ENCODE measurements around the gene OR5W2.
"Not testable (repeated sequence)": the region's sequence is repeated elsewhere in the genome, so short reads cannot be mapped to it uniquely, and the experiment has no call there.

Gene OR5W2

DNA sequence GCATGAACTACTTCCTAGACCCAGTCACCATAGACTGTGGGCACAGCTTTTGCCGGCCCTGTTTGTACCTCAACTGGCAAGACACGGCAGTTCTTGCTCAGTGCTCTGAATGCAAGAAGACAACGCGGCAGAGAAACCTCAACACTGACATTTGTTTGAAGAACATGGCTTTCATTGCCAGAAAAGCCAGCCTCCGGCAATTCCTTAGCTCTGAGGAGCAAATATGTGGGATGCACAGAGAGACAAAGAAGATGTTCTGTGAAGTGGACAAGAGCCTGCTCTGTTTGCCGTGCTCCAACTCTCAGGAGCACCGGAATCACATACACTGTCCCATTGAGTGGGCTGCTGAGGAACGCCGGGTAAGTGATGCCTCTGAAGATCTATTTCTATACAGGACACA, 28.9 kb downstream of the OR5W2 start:
- H3K23ac ChIP-seq (ENCODE audit: low read depth, low read length, poor library complexity); H4K8ac ChIP-seq (ENCODE audit: low read depth, low read length); H3K4me3 ChIP-seq (ENCODE audit: low read length in 2 of 2); DNase-seq (ENCODE audit: low spot score); H3K4ac ChIP-seq (ENCODE audit: low read length); H2BK120ac ChIP-seq (ENCODE audit: low read depth, low read length); H3K4me1 ChIP-seq (ENCODE audit: control insufficient read depth in 2 of 2, insufficient read depth in 1 of 2, low read depth in 1 of 2, low read length in 2 of 2); H3K36me3 ChIP-seq (replicated peaks in 1 of 2; ENCODE audit: control insufficient read depth in 2 of 2, insufficient read depth in 2 of 2, low read length in 2 of 2); H3K14ac ChIP-seq (ENCODE audit: low read length); H3K9me3 ChIP-seq (replicated peaks in 1 of 2; ENCODE audit: control insufficient read depth in 2 of 2, insufficient read depth in 1 of 2, low read depth in 1 of 2, low read length in 2 of 2); H3K27me3 ChIP-seq (ENCODE audit: control insufficient read depth in 3 of 3, insufficient read depth in 3 of 3, low read depth in 1 of 3, low read length in 3 of 3); H4K91ac ChIP-seq (ENCODE audit: low read depth, low read length, poor library complexity); H3K27ac ChIP-seq (replicated peaks; ENCODE audit: low read length); H3K79me1 ChIP-seq (ENCODE audit: low read depth, low read length); H3K18ac ChIP-seq (ENCODE audit: low read length); H3K9ac ChIP-seq (ENCODE audit: low read depth, low read length, poor library complexity); H2AFZ ChIP-seq (ENCODE audit: low read length); H2BK15ac ChIP-seq (ENCODE audit: low read length); H3K4me2 ChIP-seq (ENCODE audit: insufficient read depth, low read length, poor library complexity, severe bottlenecking); H2AK5ac ChIP-seq (ENCODE audit: low read depth, low read length); H2BK5ac ChIP-seq (ENCODE audit: low read length); H2BK12ac ChIP-seq (ENCODE audit: low read length): not testable (repeated sequence)
- WGBS, 2 donors (ENCODE audit: extremely low coverage in 2 of 2, insufficient read length in 2 of 2, insufficient replicate concordance in 1 of 2) = no CpG with 5 or more reads among the region's 9 CpGs

DNA sequence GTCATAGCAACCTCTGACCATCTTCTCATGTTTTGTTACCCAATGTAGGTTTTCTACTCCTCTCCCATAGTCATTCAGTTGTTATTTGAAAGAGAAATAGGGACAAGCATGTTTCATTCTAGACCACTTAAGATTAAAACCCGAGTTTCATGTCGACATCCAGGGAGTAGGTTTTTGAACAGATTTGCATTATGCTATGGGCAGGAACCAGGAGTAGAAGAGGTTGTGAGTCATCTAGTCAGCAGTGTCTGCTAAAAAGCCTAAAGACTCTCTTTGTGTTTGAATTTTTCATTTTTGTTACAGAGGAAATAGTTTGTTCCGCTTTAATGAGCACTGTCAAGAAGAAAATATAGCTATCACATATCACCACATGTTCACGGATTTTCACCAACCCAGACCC, 29.4 kb downstream of the OR5W2 start:
- no CpG with 5 or more reads among the region's 4 CpGs for WGBS, 2 donors (ENCODE audit: extremely low coverage in 2 of 2, insufficient read length in 2 of 2, insufficient replicate concordance in 1 of 2)
- H3K4ac ChIP-seq (ENCODE audit: low read length); H3K79me1 ChIP-seq (ENCODE audit: low read depth, low read length): not testable (repeated sequence)

DNA sequence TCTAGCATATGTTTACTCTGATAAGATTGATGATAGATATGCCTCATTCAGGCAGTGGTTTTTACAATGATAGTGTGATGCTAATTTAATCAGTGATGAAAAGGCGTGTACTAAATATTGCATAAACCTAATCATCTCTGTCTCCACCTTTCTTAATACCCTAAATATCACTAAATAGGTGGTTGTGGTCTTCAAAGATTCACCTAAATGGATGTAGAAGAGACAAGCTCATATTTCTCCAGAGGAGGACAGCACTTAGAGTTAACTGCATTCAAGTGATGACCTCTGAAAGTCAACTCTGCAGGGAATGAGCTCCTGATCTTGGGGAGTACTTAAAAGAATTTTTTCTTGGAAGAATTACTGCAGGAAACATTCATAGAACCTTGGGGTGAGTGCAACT, 31.4 kb downstream of the OR5W2 start, which contains the start of gene TRIM51:
Gene TRIM51, plus strand, starts transcription at position 301 of the 400 bp plus-strand sequence. CDS start 2,132 bp downstream, outside the sequence.
- not testable (repeated sequence) for H3K4me3 ChIP-seq (ENCODE audit: low read length in 2 of 2); H2BK5ac ChIP-seq (ENCODE audit: low read length); H3K14ac ChIP-seq (ENCODE audit: low read length); H3K27ac ChIP-seq (replicated peaks; ENCODE audit: low read length); H3K9ac ChIP-seq (ENCODE audit: low read depth, low read length, poor library complexity); H3K23ac ChIP-seq (ENCODE audit: low read depth, low read length, poor library complexity); H2BK15ac ChIP-seq (ENCODE audit: low read length); H2BK120ac ChIP-seq (ENCODE audit: low read depth, low read length); DNase-seq (ENCODE audit: low spot score); H3K18ac ChIP-seq (ENCODE audit: low read length); H3K27me3 ChIP-seq (ENCODE audit: control insufficient read depth in 3 of 3, insufficient read depth in 3 of 3, low read depth in 1 of 3, low read length in 3 of 3); H4K91ac ChIP-seq (ENCODE audit: low read depth, low read length, poor library complexity); H3K4ac ChIP-seq (ENCODE audit: low read length); H3K79me1 ChIP-seq (ENCODE audit: low read depth, low read length); H2AK5ac ChIP-seq (ENCODE audit: low read depth, low read length); H3K36me3 ChIP-seq (replicated peaks in 1 of 2; ENCODE audit: control insufficient read depth in 2 of 2, insufficient read depth in 2 of 2, low read length in 2 of 2); H4K8ac ChIP-seq (ENCODE audit: low read depth, low read length); H3K4me1 ChIP-seq (ENCODE audit: control insufficient read depth in 2 of 2, insufficient read depth in 1 of 2, low read depth in 1 of 2, low read length in 2 of 2); H3K4me2 ChIP-seq (ENCODE audit: insufficient read depth, low read length, poor library complexity, severe bottlenecking); H3K9me3 ChIP-seq (replicated peaks in 1 of 2; ENCODE audit: control insufficient read depth in 2 of 2, insufficient read depth in 1 of 2, low read depth in 1 of 2, low read length in 2 of 2); H2BK12ac ChIP-seq (ENCODE audit: low read length); H2AFZ ChIP-seq (ENCODE audit: low read length)
- no CpG with 5 or more reads among the region's 1 CpG for WGBS, 2 donors (ENCODE audit: extremely low coverage in 2 of 2, insufficient read length in 2 of 2, insufficient replicate concordance in 1 of 2)

More for the DNA sequence above, 29.4 kb downstream of the OR5W2 start:
- H4K91ac ChIP-seq (ENCODE audit: low read depth, low read length, poor library complexity); H3K9ac ChIP-seq (ENCODE audit: low read depth, low read length, poor library complexity); H2BK120ac ChIP-seq (ENCODE audit: low read depth, low read length); H2BK15ac ChIP-seq (ENCODE audit: low read length); H4K8ac ChIP-seq (ENCODE audit: low read depth, low read length); H2AFZ ChIP-seq (ENCODE audit: low read length); DNase-seq (ENCODE audit: low spot score); H3K27me3 ChIP-seq (ENCODE audit: control insufficient read depth in 3 of 3, insufficient read depth in 3 of 3, low read depth in 1 of 3, low read length in 3 of 3); H3K18ac ChIP-seq (ENCODE audit: low read length); H2AK5ac ChIP-seq (ENCODE audit: low read depth, low read length); H3K23ac ChIP-seq (ENCODE audit: low read depth, low read length, poor library complexity); H3K27ac ChIP-seq (replicated peaks; ENCODE audit: low read length); H3K4me1 ChIP-seq (ENCODE audit: control insufficient read depth in 2 of 2, insufficient read depth in 1 of 2, low read depth in 1 of 2, low read length in 2 of 2); H3K14ac ChIP-seq (ENCODE audit: low read length); H3K4me3 ChIP-seq (ENCODE audit: low read length in 2 of 2); H3K36me3 ChIP-seq (replicated peaks in 1 of 2; ENCODE audit: control insufficient read depth in 2 of 2, insufficient read depth in 2 of 2, low read length in 2 of 2); H2BK5ac ChIP-seq (ENCODE audit: low read length); H2BK12ac ChIP-seq (ENCODE audit: low read length); H3K9me3 ChIP-seq (replicated peaks in 1 of 2; ENCODE audit: control insufficient read depth in 2 of 2, insufficient read depth in 1 of 2, low read depth in 1 of 2, low read length in 2 of 2); H3K4me2 ChIP-seq (ENCODE audit: insufficient read depth, low read length, poor library complexity, severe bottlenecking): not testable (repeated sequence)

DNA sequence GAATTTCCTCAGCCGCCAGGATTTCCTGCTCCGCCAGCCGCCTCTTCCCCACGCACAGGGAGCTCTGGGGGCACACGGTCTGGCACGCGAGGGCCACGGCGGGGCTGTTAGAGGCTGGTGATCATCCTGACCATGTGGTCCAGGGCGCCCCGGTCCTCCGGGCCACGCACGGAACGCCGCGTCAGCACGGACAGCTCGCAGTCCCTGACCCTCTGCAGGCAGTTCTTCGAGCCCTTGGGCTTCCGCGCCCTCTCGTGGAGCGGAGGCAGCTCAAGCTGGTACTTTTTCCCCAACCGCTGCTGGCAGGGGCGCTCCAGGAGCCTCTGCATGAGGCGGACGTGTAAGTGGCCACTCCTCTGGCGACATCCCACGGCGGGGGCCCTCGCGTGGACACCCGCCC, 41.2 kb downstream of the OR5W2 start:
- not testable (repeated sequence) for H2BK120ac ChIP-seq (ENCODE audit: low read depth, low read length); H3K9me3 ChIP-seq (replicated peaks in 1 of 2; ENCODE audit: control insufficient read depth in 2 of 2, insufficient read depth in 1 of 2, low read depth in 1 of 2, low read length in 2 of 2); H3K18ac ChIP-seq (ENCODE audit: low read length); H4K8ac ChIP-seq (ENCODE audit: low read depth, low read length); DNase-seq (ENCODE audit: low spot score); H2AK5ac ChIP-seq (ENCODE audit: low read depth, low read length); H3K79me1 ChIP-seq (ENCODE audit: low read depth, low read length); H3K27me3 ChIP-seq (ENCODE audit: control insufficient read depth in 3 of 3, insufficient read depth in 3 of 3, low read depth in 1 of 3, low read length in 3 of 3); H2BK15ac ChIP-seq (ENCODE audit: low read length); H3K23ac ChIP-seq (ENCODE audit: low read depth, low read length, poor library complexity); H3K4ac ChIP-seq (ENCODE audit: low read length); H3K4me2 ChIP-seq (ENCODE audit: insufficient read depth, low read length, poor library complexity, severe bottlenecking); H3K27ac ChIP-seq (replicated peaks; ENCODE audit: low read length); H3K36me3 ChIP-seq (replicated peaks in 1 of 2; ENCODE audit: control insufficient read depth in 2 of 2, insufficient read depth in 2 of 2, low read length in 2 of 2); H3K4me3 ChIP-seq (ENCODE audit: low read length in 2 of 2); H2BK12ac ChIP-seq (ENCODE audit: low read length); H3K9ac ChIP-seq (ENCODE audit: low read depth, low read length, poor library complexity); H2BK5ac ChIP-seq (ENCODE audit: low read length); H4K91ac ChIP-seq (ENCODE audit: low read depth, low read length, poor library complexity); H2AFZ ChIP-seq (ENCODE audit: low read length); H3K14ac ChIP-seq (ENCODE audit: low read length); H3K4me1 ChIP-seq (ENCODE audit: control insufficient read depth in 2 of 2, insufficient read depth in 1 of 2, low read depth in 1 of 2, low read length in 2 of 2)
- no CpG with 5 or more reads among the region's 34 CpGs for WGBS, 2 donors (ENCODE audit: extremely low coverage in 2 of 2, insufficient read length in 2 of 2, insufficient replicate concordance in 1 of 2)

Data from neuronal stem cell (in vitro differentiated cells).